GM18873 (cell line): ENCODE measurements around the gene NXPE2.
"Not testable (repeated sequence)": the region's sequence is repeated elsewhere in the genome, so short reads cannot be mapped to it uniquely, and the experiment has no call there.

Experiments used
- ATAC-seq: cut with Tn5 transposase; IDR thresholded peaks from one replicate; pipeline ENCODE4 v1.9.1; 2021; ENCODE audit warnings: mild to moderate bottlenecking, moderate library complexity, moderate number of reproducible peaks; ENCODE audit not compliant: unreplicated experiment, low FRiP score

The NXPE2 gene

DNA sequence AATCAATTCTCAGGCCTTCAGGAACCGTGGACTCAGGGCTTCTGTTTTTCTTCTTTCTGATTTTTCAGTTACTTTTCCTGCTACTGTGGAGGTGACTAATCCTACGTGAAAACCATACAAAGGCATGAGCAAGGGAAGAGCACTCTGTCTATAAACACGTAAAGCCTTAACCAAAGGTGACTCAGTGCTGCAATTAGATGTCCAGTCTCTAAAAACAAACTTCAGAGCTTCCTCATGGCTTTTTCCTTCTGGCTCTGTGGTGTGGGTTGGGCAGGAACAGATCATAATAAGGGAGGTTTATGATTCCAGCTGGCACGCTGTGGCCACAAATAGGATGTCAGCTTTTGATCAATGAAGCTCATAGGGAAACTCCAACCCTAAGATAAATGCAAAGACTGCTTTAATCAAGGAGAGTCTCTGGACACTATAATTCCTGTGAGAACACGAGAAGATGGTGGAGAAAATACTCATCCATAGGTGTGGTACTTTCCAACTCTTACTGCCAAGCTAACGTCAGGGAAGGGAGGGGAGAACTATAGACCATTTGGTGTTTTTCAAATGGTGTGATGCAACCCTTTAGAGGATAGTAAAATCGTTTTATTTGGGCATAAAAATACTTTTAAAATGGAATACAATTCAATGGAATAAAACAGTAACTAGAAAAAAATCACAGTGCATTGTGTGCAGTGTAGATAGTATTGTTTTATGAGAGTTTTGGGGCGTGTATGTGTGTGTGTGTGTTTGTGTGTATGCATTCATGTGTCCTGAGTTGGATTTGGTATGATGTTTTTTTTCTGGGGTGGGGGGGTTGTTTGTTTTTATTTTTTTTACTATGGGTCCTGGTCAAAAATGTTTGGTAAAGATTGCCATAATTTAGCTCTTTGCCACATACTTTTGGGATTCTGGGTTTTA lies at the start of gene NXPE2:
NXPE2 (plus strand) TSS at position 403 of the 912 bp plus-strand sequence; CDS start at position 452, 49 bp downstream.
- no peak for ATAC-seq

GRCh38 chr11:114631445-114631965 lies 46.8 kb upstream of the NXPE2 start:
- not testable (repeated sequence) for ATAC-seq

GRCh38 chr11:114639440-114639839 lies 38.9 kb upstream of the NXPE2 start:
- ATAC-seq = not testable (repeated sequence)

DNA sequence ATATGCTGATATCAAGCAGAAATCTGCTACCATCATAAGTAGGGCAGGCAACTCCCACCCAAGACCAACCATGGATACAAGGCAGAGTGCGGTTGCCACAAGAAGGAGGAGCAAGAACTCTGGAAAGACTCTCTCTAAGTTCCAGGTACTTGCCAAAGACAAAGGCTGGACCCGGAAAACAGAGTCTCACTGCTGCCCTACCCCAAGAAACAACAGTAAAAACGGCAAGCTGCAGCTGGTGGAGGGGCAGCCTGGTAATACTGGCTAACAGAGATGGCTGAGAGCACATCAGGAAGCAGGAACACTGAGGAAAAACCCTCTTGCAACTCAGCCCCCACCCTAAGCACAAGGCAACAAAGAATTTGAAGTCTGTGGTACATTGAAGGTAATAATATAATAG lies 27.7 kb upstream of the NXPE2 start:
- no peak for ATAC-seq

- ATAC-seq = no peak
These were observed 27.1 kb upstream of the NXPE2 start for GRCh38 chr11:114651145-114651718.

DNA sequence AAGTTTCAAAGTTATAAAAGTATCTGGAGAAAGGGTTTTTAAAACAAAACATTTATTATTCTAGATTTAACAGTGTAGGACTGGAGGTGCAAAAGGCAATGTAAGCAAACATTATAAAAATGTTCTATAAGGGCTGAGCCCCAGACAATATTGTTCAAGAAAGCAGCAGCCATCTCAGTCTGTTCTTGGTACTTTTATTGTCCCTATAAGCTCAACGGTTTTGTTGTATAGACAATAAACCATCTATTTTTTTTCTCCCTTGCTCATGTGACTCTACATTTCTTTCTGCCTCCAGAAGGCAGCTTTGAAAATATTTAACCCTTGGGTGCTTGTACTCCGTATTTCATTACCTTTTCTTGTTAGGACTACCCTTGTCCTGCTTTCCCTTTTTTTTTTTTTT lies 25.2 kb upstream of the NXPE2 start:
- no peak for ATAC-seq

DNA sequence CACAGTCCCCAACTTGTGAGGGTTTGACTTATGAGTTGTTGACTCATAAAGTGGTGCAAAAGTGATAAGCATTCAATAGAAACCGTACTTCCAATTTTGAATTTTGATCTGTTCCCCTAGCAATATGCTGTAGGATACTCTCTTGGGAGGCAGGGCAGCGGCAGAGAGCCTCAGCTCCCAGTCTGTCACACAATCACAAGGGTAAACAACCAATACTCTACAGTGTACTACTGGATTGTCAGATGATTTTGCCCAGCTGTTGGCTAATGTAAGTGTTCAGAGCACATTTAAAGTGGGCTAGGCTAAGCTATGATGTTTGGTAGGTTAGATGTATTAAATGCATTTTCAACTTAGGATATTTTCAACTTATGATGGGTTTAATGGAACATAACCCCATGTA lies 13.7 kb upstream of the NXPE2 start:
- ATAC-seq = no peak

DNA sequence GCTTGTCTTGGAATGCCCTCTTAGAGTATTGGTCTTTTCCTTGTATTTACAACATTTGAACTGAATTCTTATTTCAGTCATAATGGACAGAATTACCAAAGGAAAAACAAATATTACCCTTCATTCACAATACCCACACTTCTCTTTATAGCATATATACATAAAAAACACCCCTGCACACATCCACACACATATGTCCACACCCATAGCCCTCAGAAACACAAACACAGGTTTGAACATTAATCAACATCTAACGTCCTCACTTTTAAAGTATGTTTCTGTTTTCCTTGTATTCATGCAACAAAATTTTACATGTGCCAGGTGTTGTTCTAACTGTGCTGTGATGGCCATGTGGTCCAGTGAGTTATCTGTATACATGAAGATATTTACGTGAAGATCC lies 11.6 kb upstream of the NXPE2 start:
- no peak for ATAC-seq

DNA sequence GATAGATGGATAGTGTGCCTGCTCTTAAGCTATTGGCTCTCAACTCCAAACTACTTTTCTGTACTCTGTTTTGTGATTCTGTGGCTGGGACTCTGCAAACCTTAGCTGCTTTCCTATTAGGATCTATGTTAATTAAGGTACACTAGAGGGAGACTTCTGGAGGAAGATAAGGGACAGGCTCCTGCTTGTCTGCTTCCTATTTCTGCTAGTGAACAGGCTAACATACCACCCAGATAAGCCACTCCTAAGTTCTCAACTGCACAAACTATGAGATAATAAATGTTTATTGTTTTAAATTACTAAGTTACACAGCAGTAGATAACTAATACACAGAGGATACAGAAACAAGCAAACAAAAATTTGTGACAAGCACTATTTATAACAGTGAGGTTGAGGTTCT lies 10.2 kb upstream of the NXPE2 start:
- no peak for ATAC-seq

- ATAC-seq = no peak
These were observed 4.7 kb upstream of the NXPE2 start for GRCh38 chr11:114673661-114674060.

DNA sequence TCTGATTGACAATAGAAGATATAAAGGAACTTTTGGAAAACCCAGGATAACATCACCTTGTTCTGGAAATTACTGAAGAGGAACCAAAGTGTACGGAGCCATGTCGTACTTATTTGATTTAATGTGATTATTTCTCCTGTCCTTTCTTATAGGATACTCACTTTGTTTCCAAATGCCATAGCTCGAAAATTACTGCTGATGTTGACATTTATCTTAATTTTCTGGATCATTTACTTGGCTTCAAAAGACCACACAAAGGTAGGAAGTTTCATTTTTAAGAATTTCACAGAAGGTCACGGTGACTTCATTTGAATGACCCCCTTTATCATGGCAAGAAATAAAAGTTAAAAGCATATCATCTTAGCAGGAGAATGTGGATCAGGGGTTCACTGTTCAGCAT lies 1.2 kb downstream of the NXPE2 start:
- no peak for ATAC-seq

DNA sequence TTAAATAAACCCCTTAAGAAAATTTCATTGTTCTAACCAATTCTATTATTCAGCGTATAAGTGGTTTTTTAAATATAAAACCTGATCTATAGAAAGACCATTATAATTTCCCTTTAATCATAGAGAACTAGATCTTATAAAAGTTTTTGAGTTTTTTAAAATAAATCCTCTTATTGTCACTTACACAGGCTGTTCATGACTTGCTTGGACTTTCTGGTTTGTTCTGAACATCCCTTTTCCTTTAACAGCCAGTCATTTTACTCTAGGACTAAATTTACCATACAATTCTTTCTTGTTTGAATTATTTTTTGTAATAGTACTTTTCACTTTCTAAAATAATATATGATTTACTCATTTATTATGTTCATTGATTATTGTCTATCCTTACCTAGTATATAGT lies 4.7 kb downstream of the NXPE2 start:
- ATAC-seq = no peak

DNA sequence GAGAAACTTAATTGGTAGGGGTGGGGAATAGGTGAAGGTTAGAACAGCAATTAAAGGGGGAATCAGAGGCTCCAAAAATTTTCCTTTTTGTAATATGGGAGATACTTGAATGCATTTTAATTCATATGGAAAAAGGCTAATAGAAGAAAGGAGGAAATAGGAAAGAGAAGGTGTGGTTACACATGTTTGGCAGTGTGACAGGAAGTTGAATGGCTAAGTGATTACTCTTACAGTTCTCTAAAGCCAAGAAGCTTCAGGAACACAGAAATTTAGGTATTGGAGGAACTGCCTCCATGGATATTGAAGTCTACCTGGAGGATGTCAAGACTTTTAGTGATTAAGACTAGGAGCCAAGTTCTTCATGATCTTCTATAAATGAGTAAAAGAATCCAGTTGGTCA lies 6.3 kb downstream of the NXPE2 start:
- ATAC-seq = no peak

GRCh38 chr11:114685097-114685496 lies 6.8 kb downstream of the NXPE2 start:
- no peak for ATAC-seq

DNA sequence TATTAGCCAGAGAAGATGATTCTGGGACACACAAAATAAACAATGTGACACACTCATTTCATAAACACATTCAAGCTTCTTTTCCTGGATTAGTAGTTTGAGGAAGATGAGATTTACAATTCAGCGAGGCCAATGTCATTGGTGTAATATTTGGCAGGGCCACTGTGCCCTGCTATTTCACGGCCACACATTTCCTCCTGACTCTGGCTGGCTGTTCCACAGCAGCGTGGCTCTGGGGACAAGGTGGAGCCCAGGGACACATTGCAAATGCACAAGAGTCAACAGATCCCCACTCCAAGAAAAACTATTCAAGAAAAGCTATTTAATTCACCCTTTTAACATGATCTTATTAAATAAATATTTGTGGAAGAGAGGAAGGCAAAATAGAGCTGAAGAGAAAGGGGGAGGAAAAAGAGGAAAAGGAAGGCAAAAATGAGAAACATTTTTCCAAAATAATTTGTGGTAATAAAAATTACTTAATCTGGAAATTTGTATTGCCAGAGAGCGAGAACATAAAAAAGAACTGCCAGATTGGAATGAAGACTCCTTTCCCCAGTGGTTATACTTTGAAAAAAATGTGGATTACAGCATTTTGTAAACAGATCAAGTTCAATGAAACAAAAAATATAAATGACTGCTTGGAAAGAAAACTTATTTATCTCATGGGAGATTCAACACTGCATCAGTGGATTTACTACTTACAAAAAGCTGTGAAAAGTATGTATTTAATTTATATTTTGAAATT lies 27.1 kb downstream of the NXPE2 start:
- ATAC-seq = no peak

- no peak for ATAC-seq
These were observed 31.6 kb downstream of the NXPE2 start for GRCh38 chr11:114709960-114710359.

GRCh38 chr11:114713756-114714155 lies 35.4 kb downstream of the NXPE2 start:
- no peak for ATAC-seq

- no peak for ATAC-seq
These were observed 41.2 kb downstream of the NXPE2 start for GRCh38 chr11:114719562-114719961.

DNA sequence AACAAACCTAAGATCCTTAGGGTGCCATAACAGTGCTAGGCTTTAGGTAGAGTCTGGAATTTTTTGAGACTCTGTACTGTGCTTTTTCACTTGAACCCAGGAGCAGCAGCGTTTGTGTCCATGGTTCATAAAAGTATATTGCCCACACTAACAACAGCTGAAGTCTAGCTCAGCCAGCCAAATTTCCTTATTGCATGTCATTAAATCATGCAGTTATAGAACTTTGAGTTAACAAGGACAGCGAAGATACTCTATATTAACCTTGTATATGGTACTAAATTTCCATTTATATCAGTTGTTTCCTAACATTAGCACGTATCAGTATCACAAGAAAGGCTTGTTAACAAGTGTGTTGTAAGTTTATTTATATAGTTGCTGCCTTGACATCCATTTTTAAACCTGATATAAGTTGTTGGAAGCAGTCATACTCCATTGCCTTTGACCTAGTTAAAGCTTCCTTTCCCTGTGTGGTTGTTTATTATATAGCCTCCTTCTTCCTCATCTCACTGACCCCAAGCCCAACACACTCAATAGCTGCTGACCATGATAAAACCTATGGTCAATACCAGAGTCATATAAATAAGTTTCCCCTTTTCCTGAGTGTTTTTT lies 46.7 kb downstream of the NXPE2 start:
- no peak for ATAC-seq

DNA sequence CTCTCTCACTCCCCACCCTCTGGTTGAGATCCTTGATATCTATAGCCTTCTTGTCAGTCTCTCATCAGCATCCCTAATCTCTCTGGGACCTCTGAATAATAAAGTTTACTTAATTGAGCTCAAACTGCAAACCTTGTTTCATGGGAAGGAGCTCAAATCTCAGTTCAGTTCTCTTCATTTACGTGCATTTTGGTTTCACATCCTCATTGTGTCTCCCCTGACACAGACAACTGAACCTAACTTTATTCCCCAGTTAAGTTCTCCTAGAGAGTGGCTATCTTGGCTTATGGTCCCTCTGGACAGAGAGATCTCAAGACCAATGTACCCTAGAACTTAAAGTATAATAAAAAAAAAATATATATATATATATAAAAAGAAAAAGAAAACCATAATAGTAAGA lies 47.3 kb downstream of the NXPE2 start:
- ATAC-seq = no peak

GRCh38 chr11:114736806-114737205 lies 58.5 kb downstream of the NXPE2 start:
- ATAC-seq = no peak
